Activated T-helper 1 cell treated with anti-CD3 and anti-CD28 coated beads, Interleukin-12 subunit alpha, Interleukin-12 subunit beta, Interleukin-2, Interleukin-4 antibody, amounts not matched to agents 30 ng/mL and 10 ng/mL and 1 ng/mL, durations not matched to agents 14 hours and 24 hours and 36 hours (primary cell): Measurements from ENCODE around the gene SARDH. TPM values are rescaled to one million over a fixed set of nuclear protein-coding genes. Genes with fewer than 3 reads are reported as not detected.
A peak's percentile ranks its signal among the peaks of the same experiment; 100 is the strongest.

ENCODE experiments used
- DNase-seq: peaks from one replicate; pipeline ENCODE4 v3.0.0; 2021; ENCODE audit warnings: low spot score
- H3K27ac Mint-ChIP-seq: one replicate; pipeline ENCODE4 v1.8.0; 2021; ENCODE audit warnings: mild to moderate bottlenecking, mixed read lengths
- H3K27me3 Mint-ChIP-seq: one replicate; pipeline ENCODE4 v1.8.0; 2022; ENCODE audit warnings: mild to moderate bottlenecking, moderate library complexity, mixed read lengths; ENCODE audit not compliant: insufficient read depth
- H3K36me3 Mint-ChIP-seq: one replicate; pipeline ENCODE4 v1.8.0; 2021; ENCODE audit warnings: low read depth, mixed read lengths
- H3K4me1 Mint-ChIP-seq: one replicate; pipeline ENCODE4 v1.8.0; 2021; ENCODE audit warnings: low read depth, mixed read lengths
- H3K4me3 Mint-ChIP-seq: one replicate; pipeline ENCODE4 v1.8.0; 2021; ENCODE audit warnings: mild to moderate bottlenecking, moderate library complexity, mixed read lengths
- H3K9me3 Mint-ChIP-seq: one replicate; pipeline ENCODE4 v1.8.0; 2021; ENCODE audit warnings: mixed read lengths
- intact Hi-C: fragments of 100-400 bp; cut with micrococcal nuclease; formaldehyde crosslinking; loops from one replicate; pipeline ENCODE4 v1.15.1; 2024
- total RNA-seq: library from RNA; stranded (reverse); gene quantifications from 2 replicates; pipeline ENCODE4 v1.2.3, GENCODE V29; 2022

The SARDH gene
- total RNA-seq, 1 donor from 2014 or later: 0.60 TPM

GRCh38 chr9:133709015-133709611, 29.0 kb downstream of the SARDH start:
- Mint-ChIP-seq H3K4me3 (no peak overlapping the region), H3K9me3 (no peaks in the 10 kb centered on the region), H3K4me1 (peaks cover 5% of the 10 kb centered on the region), H3K27me3 (peaks cover 5% of the 10 kb centered on the region), H3K36me3 (no peaks in the 10 kb centered on the region), H3K27ac (no peak overlapping the region)
- no peak for DNase-seq
- intact Hi-C loops: no loop called here

GRCh38 chr9:133708246-133709014, 29.7 kb downstream of the SARDH start:
- Mint-ChIP-seq H3K4me1 (peaks cover 5% of the 10 kb centered on the region), H3K27me3 (peaks cover 5% of the 10 kb centered on the region), H3K9me3 (no peaks in the 10 kb centered on the region), H3K4me3 (no peak overlapping the region), H3K27ac (no peak overlapping the region), H3K36me3 (no peaks in the 10 kb centered on the region)
- intact Hi-C loops: no loop called here
- DNase-seq: no peak

- peaks cover 5% of the 10 kb centered on the region for H3K27me3 Mint-ChIP-seq
- intact Hi-C loops: no loop called here
These were observed 30.3 kb downstream of the SARDH start for GRCh38 chr9:133707763-133708245.

GRCh38 chr9:133707065-133707762, 30.9 kb downstream of the SARDH start:
- intact Hi-C loops: no loop called here
- peaks cover 5% of the 10 kb centered on the region for H3K27me3 Mint-ChIP-seq
- DNase-seq: no peak

More at GRCh38 chr9:133707763-133708245, 30.3 kb downstream of the SARDH start:
- Mint-ChIP-seq H3K36me3 (no peaks in the 10 kb centered on the region), H3K9me3 (no peaks in the 10 kb centered on the region), H3K27ac (no peak overlapping the region), H3K4me1 (peaks cover 5% of the 10 kb centered on the region), H3K4me3 (no peak overlapping the region)
- no peak for DNase-seq

GRCh38 chr9:133706307-133707050, 31.7 kb downstream of the SARDH start:
- Mint-ChIP-seq H3K4me3 (no peak overlapping the region), H3K9me3 (no peaks in the 10 kb centered on the region), H3K27me3 (peaks cover 8% of the 10 kb centered on the region), H3K27ac (no peak overlapping the region), H3K36me3 (no peaks in the 10 kb centered on the region), H3K4me1 (peaks cover 9% of the 10 kb centered on the region)
- intact Hi-C loops: no loop called here
- no peak for DNase-seq

More at GRCh38 chr9:133707065-133707762, 30.9 kb downstream of the SARDH start:
- no peaks in the 10 kb centered on the region for H3K36me3 Mint-ChIP-seq
- peaks cover 5% of the 10 kb centered on the region for H3K4me1 Mint-ChIP-seq
- H3K4me3 Mint-ChIP-seq: no peak overlapping the region
- H3K9me3 Mint-ChIP-seq: no peaks in the 10 kb centered on the region
- no peak overlapping the region for H3K27ac Mint-ChIP-seq

GRCh38 chr9:133705576-133705975, 32.6 kb downstream of the SARDH start:
- no peak for DNase-seq
- peaks cover 8% of the 10 kb centered on the region for H3K27me3 Mint-ChIP-seq
- intact Hi-C loops: no loop called here
- H3K4me3 Mint-ChIP-seq: no peak overlapping the region
- H3K4me1 Mint-ChIP-seq: peaks cover 18% of the 10 kb centered on the region
- H3K36me3 Mint-ChIP-seq: no peaks in the 10 kb centered on the region
- no peaks in the 10 kb centered on the region for H3K9me3 Mint-ChIP-seq
- H3K27ac Mint-ChIP-seq: no peak overlapping the region

- no peak for DNase-seq
- H3K36me3 Mint-ChIP-seq: no peaks in the 10 kb centered on the region
These were observed 33.4 kb downstream of the SARDH start for GRCh38 chr9:133704711-133705181.

GRCh38 chr9:133703591-133704399, 34.4 kb downstream of the SARDH start:
- H3K4me3 Mint-ChIP-seq: no peak overlapping the region

More at GRCh38 chr9:133704711-133705181, 33.4 kb downstream of the SARDH start:
- no peak overlapping the region for H3K27ac Mint-ChIP-seq
- H3K27me3 Mint-ChIP-seq: peaks cover 10% of the 10 kb centered on the region
- intact Hi-C loops: no loop called here
- H3K4me3 Mint-ChIP-seq: no peak overlapping the region
- peaks cover 24% of the 10 kb centered on the region for H3K4me1 Mint-ChIP-seq
- H3K9me3 Mint-ChIP-seq: no peaks in the 10 kb centered on the region

GRCh38 chr9:133702798-133703590, 35.2 kb downstream of the SARDH start:
- H3K27ac Mint-ChIP-seq: peak overlapping the region; percentile 72
- intact Hi-C loops: loop anchor here (2.0 kb wide), 1 partner anchor 20 kb away; no protein-coding TSS in a partner anchor
- no peaks in the 10 kb centered on the region for H3K9me3 Mint-ChIP-seq
- peaks cover 27% of the 10 kb centered on the region for H3K4me1 Mint-ChIP-seq
- no peak for DNase-seq
- no peaks in the 10 kb centered on the region for H3K36me3 Mint-ChIP-seq
- peak overlapping the region; percentile 65 for H3K4me3 Mint-ChIP-seq
- peaks cover 12% of the 10 kb centered on the region for H3K27me3 Mint-ChIP-seq

More at GRCh38 chr9:133703591-133704399, 34.4 kb downstream of the SARDH start:
- Mint-ChIP-seq H3K27ac (no peak overlapping the region), H3K36me3 (no peaks in the 10 kb centered on the region), H3K4me1 (peaks cover 27% of the 10 kb centered on the region), H3K9me3 (no peaks in the 10 kb centered on the region), H3K27me3 (peaks cover 11% of the 10 kb centered on the region)
- intact Hi-C loops: loop anchor here (2.0 kb wide), 1 partner anchor 21 kb away; no protein-coding TSS in a partner anchor
- DNase-seq: no peak

- Mint-ChIP-seq H3K4me3 (peak overlapping the region; percentile 65), H3K36me3 (no peaks in the 10 kb centered on the region), H3K27ac (peak overlapping the region; percentile 72), H3K9me3 (no peaks in the 10 kb centered on the region), H3K4me1 (peaks cover 27% of the 10 kb centered on the region), H3K27me3 (peaks cover 15% of the 10 kb centered on the region)
- intact Hi-C loops: loop anchor here (2.0 kb wide), 1 partner anchor 19 kb away; no protein-coding TSS in a partner anchor
- DNase-seq: peak; percentile 33
These were observed 36.0 kb downstream of the SARDH start for GRCh38 chr9:133701981-133702797.
